Activated CD4-positive, alpha-beta T cell treated with anti-CD3 and anti-CD28 coated beads, Interleukin-2, amount 50 U/mL, for 4 hours (primary cell): Measurements from ENCODE around the gene SELENOS.
"Not testable (repeated sequence)": the region's sequence is repeated elsewhere in the genome, so short reads cannot be mapped to it uniquely, and the experiment has no call there.

Experiments used
- DNase-seq, 2 experiments: peaks; one replicate each; pipeline ENCODE4 v3.0.0-alpha.2; 2020

Gene SELENOS

DNA sequence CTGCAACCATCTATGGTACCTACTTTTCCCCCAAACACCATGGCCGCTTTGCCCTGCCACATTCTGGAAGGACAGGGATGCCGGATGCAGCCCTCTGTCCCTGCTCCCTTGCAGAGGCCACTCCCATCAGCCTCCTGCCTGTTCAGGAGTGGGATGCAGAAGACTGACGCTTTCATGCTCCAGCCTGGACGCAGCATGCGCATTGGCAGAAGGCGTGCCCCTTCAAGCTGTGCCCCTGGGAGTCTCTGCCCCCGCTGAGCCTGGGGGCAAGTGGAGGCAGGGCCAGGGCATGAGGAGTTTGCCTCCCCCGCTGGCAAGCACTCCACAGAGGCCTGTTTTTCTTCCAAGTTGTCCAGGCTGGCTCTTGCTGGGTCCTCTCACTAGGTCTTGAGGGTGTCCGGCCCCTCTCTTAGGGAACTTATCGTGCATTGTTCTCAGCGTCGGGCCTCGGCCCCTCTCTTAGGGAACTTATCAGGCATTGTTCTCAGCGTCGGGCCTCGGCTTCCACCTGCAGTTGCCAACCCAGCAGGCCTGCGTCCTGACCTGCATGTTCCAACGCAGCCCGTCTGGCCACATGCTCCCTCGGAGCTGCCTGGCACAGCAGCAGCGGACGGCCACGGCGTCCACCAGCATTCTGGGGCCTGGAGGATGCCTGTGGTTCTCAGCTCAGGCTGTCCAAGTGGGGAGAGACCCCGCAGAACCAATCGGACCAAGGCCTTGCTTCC is 32.3 kb upstream of the SELENOS start:
- no peak for DNase-seq

GRCh38 chr15:101308604-101309435 is 31.5 kb upstream of the SELENOS start:
- DNase-seq = no peak

GRCh38 chr15:101307897-101308603 is 30.8 kb upstream of the SELENOS start:
- no peak for DNase-seq

GRCh38 chr15:101307048-101307896 is 30.0 kb upstream of the SELENOS start:
- no peak for DNase-seq

DNA sequence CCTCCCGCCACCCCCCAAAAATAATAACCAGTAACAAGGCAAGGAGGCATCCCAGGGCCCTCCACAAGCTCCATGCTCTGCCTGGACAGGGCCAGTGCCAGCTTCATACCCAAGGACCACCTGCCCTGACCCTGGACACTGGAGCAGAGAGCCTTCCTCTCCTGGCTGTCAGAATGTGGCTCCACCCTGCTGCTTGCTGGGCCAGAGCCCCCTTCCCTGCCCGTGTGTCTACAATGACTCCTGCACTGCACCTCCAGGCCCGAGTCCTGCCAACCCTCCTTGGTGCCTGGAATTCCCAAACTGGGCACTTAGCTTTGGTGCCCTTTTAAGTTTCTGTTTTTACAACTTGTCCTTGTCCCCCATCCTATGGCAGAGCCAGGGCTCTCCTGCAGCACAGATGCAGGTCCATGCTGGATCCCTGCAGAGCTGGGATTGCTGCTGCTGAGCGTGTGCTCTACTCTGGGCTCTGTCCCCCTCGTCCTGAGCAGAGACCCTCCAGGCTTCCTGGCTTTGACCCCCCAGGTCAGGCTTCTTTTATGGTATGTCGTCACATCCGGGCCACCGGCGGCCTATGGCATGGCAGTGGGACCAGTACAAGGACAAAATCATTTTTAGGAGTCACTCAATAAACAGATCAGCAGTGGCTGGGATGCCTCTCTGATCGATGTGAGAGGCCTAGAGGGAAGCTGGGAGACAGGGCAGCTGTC is 29.2 kb upstream of the SELENOS start:
- no peak for DNase-seq

DNA sequence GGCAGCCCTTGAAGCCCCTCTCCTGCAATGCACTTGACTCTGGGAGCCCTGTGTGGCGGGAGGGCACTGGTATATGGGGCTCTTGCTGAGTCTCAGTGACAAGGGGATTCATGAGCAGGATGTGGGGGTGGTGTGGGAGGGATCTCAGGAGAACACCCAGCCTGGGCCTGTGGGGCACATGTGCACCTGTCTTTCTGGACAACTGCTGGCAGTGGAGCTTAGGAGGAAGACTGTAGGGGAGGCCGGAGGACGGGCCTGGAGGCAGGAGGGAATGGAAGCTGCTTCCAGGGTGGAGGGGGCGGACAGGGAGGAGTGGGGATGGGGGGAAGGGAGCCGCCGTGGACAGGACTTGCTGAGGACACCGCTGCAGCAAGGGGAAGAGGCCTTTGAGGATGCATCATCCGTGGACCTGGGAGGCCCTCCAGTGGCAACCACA is 28.6 kb upstream of the SELENOS start:
- no peak for DNase-seq

- DNase-seq = no peak
Observed at GRCh38 chr15:101303408-101303807, 26.1 kb upstream of the SELENOS start.

DNA sequence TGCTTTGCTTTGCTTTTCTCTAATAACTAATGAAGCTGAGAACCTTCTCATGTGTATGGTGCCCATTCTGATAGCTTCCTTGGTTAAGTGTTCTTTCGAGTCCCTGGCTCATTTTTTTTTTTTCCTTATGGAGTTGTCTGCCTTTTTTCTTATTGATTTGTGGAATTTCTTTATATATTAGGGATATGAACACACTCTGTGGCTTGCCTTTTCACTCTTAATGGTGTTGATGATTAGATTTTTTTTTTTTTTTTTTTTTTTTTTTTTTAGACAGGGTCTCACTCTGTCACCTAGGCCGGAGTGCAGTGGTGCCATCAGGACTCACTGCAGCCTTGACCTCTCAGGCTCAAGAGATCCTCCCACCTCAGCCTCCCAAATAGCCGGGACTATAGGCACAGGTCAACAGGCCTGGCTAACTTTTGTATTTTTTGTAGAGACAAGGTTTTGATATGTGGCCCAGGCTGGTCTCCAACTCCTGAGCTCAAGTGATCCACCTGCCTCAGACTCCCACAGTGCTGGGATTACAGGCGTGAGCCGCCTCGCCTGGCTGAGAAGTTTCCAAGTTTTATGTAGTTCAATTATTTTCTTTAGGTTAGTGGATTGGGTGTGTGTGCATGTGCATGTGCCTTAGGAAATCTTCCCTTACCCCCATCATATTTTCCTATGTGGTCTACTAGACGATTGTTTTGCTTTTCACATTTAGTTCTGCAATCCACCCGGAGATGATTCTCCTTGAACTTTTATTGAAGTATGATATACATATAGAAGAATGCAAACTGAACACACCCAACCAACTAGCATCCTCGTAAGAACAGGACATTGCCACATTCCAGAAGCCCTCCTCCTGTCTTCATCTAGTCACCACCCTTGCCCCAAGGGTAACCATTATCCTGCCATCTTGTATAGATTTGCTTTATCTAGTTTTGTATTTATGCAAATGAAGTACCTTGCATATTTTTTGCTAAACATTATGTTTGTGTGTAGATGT is 19.4 kb upstream of the SELENOS start:
- DNase-seq = no peak

- DNase-seq = no peak
Observed at GRCh38 chr15:101295607-101296161, 18.4 kb upstream of the SELENOS start.

GRCh38 chr15:101294731-101295606 is 17.7 kb upstream of the SELENOS start, which contains the start of gene SNRPA1:
TSS of gene SNRPA1 (minus strand) at chr15:101295248. CDS start at chr15:101295178, 70 bp downstream.
- DNase-seq = peak; percentile 97

DNA sequence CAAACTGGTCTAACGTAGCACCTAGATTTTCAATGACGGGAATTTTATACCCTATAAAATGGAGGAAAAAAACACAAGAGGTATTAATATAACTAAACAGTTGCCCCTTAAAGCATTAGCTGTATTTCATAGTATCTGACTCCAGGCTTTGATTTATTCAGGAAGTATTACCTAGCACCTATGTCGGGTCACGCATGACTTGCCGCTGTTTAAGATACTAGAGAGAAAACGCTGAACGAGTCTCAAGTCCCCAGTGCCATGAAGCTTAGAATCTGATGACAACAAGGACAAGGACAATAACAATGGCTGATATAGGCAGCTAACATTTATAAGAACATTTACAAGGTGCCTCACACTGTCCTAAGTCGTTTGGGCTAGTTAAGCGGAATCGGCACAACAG is 15.8 kb upstream of the SELENOS start:
- DNase-seq = no peak

GRCh38 chr15:101288905-101289513 is 11.7 kb upstream of the SELENOS start:
- DNase-seq = no peak

GRCh38 chr15:101287342-101287741 is 10.1 kb upstream of the SELENOS start:
- DNase-seq = not testable (repeated sequence)

- no peak for DNase-seq
Observed at GRCh38 chr15:101286471-101287114, 9.3 kb upstream of the SELENOS start.

GRCh38 chr15:101283931-101284330 is 6.6 kb upstream of the SELENOS start:
- no peak for DNase-seq

DNA sequence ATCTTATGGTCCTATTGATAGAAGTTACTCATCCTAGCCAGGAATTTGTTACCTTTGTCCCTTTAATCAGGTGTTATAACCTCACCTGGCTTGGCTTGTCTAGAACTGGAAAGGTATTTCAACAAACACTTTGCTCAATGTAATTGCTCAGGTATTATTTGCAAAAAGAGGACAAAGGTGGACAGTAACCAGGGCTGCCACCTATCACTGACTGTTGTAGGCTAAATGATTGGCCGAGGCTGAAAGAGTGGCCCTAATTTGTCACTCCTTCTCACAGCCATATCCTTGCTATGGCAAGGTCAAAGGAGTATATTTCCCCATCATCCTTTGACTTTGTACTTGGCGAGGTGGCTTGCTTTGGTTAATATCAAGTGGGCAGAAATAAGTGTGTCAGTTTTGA is 2.7 kb upstream of the SELENOS start:
- no peak for DNase-seq

- no peak for DNase-seq
Observed at GRCh38 chr15:101277943-101278564, 769 bp upstream of the SELENOS start.
